ENCODE results near the gene BTBD9. TPM values are rescaled to one million over a fixed set of nuclear protein-coding genes. Genes with fewer than 3 reads are reported as not detected.
A peak's percentile ranks its signal among the peaks of the same experiment; 100 is the strongest.

Gene BTBD9
- total RNA-seq, 1 experiment from 2014 or later = 8.9 TPM

DNA sequence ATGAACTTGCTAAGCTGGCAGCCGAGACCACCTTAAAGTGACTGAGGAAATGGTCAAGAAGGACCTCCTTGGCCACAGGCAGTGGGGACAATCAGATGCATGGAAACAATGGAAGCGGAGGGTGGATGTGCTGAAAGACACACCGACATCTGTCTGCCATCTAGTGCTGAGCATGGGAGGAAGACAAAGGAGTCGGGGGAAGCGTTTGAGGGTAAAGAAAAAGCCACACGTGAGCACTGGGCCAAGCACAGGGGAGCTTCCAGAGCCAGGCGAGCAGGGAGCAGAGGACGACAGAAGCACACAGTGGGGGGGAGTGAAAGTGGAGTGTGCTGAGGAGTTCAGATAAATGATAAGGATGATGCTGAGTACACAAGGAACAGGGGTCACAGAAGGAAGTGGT lies 452.4 kb downstream of the BTBD9 start:
- no peak overlapping the region for H2AFZ ChIP-seq (ENCODE audit: low read length)

More for the DNA sequence above, 452.4 kb downstream of the BTBD9 start:
- H4K20me1 ChIP-seq (ENCODE audit: control insufficient read depth, insufficient read depth, insufficient read length) = no peaks in the 10 kb centered on the region
- H3K79me2 ChIP-seq (ENCODE audit: insufficient read depth, low read length) = no peaks in the 10 kb centered on the region
- H4K91ac ChIP-seq (ENCODE audit: insufficient read length, low read depth, low read length) = no peak overlapping the region
- no peak overlapping the region for H4K8ac ChIP-seq (replicated peaks; ENCODE audit: insufficient read length, low read depth, low read length)
- no peak overlapping the region for H3K14ac ChIP-seq (ENCODE audit: insufficient read depth, low read length)
- WGBS (ENCODE audit: extremely low coverage, insufficient read length, low lambda C conversion rate) = no CpG with 5 or more reads among the region's 8 CpGs
- TF ChIP-seq, protein P1, sequence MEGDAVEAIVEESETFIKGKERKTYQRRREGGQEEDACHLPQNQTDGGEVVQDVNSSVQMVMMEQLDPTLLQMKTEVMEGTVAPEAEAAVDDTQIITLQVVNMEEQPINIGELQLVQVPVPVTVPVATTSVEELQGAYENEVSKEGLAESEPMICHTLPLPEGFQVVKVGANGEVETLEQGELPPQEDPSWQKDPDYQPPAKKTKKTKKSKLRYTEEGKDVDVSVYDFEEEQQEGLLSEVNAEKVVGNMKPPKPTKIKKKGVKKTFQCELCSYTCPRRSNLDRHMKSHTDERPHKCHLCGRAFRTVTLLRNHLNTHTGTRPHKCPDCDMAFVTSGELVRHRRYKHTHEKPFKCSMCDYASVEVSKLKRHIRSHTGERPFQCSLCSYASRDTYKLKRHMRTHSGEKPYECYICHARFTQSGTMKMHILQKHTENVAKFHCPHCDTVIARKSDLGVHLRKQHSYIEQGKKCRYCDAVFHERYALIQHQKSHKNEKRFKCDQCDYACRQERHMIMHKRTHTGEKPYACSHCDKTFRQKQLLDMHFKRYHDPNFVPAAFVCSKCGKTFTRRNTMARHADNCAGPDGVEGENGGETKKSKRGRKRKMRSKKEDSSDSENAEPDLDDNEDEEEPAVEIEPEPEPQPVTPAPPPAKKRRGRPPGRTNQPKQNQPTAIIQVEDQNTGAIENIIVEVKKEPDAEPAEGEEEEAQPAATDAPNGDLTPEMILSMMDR (conservative IDR thresholded peaks at IDR 0.05) = peak; percentile 34; the same call in 1 of the 3 replicates
- no peaks in the 10 kb centered on the region for H3K9me3 ChIP-seq (ENCODE audit: control insufficient read depth, low read depth, low read length)
- H3K27me3 ChIP-seq (ENCODE audit: insufficient read depth, low read length) = no peaks in the 10 kb centered on the region
- no peak overlapping the region for H3K18ac ChIP-seq (ENCODE audit: insufficient read length, low read depth, low read length)
- no peak overlapping the region for H3K4ac ChIP-seq (ENCODE audit: low read depth, low read length)
- peaks cover 34% of the 10 kb centered on the region in 2 experiments for H3K4me1 Mint-ChIP-seq
- H2AK5ac ChIP-seq (ENCODE audit: insufficient read length, low read length) = no peak overlapping the region
- no peaks in the 10 kb centered on the region for H3K79me1 ChIP-seq (ENCODE audit: insufficient read depth, low read depth, low read length, poor library complexity, severe bottlenecking)
- no peak overlapping the region for H2BK12ac ChIP-seq (ENCODE audit: insufficient read length, low read depth, low read length)
- H3K27ac ChIP-seq (ENCODE audit: insufficient read length, low read depth, low read length) = no peak overlapping the region
- no peak overlapping the region for H3K23ac ChIP-seq (ENCODE audit: insufficient read length, low read depth, low read length)
- no peak overlapping the region for H3K4me2 ChIP-seq (ENCODE audit: insufficient read depth, insufficient read length, low read length)
- no peak overlapping the region for H2BK15ac ChIP-seq (ENCODE audit: low read depth, low read length)
- no peak overlapping the region for H2BK5ac ChIP-seq (ENCODE audit: insufficient read length, low read length)
- H2BK120ac ChIP-seq (ENCODE audit: low read depth, low read length, poor library complexity, severe bottlenecking) = no peak overlapping the region
- H3K27ac Mint-ChIP-seq = peak overlapping the region in 1 of 3 experiments; percentile 57; a peak in 2 of 7 replicates
- no peaks in the 10 kb centered on the region for H3K36me3 Mint-ChIP-seq (ENCODE audit: insufficient read depth in 1 of 3, low read depth in 3 of 3)
- DNase-seq = peak; percentile 41
- no peak overlapping the region for H3K56ac ChIP-seq (ENCODE audit: insufficient read length, low read depth, low read length)
- no peak overlapping the region for H4K5ac ChIP-seq (ENCODE audit: insufficient read length, low read depth, low read length)
- H3K9ac ChIP-seq (ENCODE audit: extremely low read depth, insufficient read length, low read length) = no peak overlapping the region
- H3K4me3 Mint-ChIP-seq = no peak overlapping the region
- no peak overlapping the region for H2BK20ac ChIP-seq (ENCODE audit: low read depth, low read length, poor library complexity, severe bottlenecking)
- no peaks in the 10 kb centered on the region for H3K23me2 ChIP-seq (ENCODE audit: insufficient read length, low read depth, low read length, poor library complexity, severe bottlenecking)
- no peak overlapping the region for H3T11ph ChIP-seq (ENCODE audit: low read length)
- peaks cover 7% of the 10 kb centered on the region; the same call in 1 of the 2 replicates for H3K4me1 ChIP-seq (ENCODE audit: insufficient read depth, low read length)
- no peaks in the 10 kb centered on the region; the same call in 1 of the 2 replicates for H3K27me3 Mint-ChIP-seq (ENCODE audit: low read depth)
- no peaks in the 10 kb centered on the region for H3K9me3 Mint-ChIP-seq

Measured in H9 (cell line).